Endothelial cell (in vitro differentiated cells): ENCODE results near the gene GUCY1A2. TPM values are rescaled to one million over a fixed set of nuclear protein-coding genes. Genes with fewer than 3 reads are reported as not detected.

Experiments used
- DNase-seq: peaks from one replicate; pipeline ENCODE4 v3.0.0; 2021; ENCODE audit warnings: low spot score
- H3K27ac Mint-ChIP-seq: one replicate; pipeline ENCODE4 v1.8.0; 2021; ENCODE audit warnings: mixed read lengths, inconsistent platforms; ENCODE audit not compliant: unreplicated experiment
- H3K27me3 Mint-ChIP-seq: one replicate; pipeline ENCODE4 v1.8.0; 2021; ENCODE audit warnings: mild to moderate bottlenecking, moderate library complexity, mixed read lengths, inconsistent platforms; ENCODE audit not compliant: unreplicated experiment
- H3K36me3 Mint-ChIP-seq: one replicate; pipeline ENCODE4 v1.8.0; 2021; ENCODE audit warnings: mild to moderate bottlenecking, low read depth, mixed read lengths, inconsistent platforms; ENCODE audit not compliant: unreplicated experiment
- H3K4me1 Mint-ChIP-seq: one replicate; pipeline ENCODE4 v1.8.0; 2021; ENCODE audit warnings: mild to moderate bottlenecking, mixed read lengths, inconsistent platforms; ENCODE audit not compliant: unreplicated experiment
- H3K4me3 Mint-ChIP-seq: one replicate; pipeline ENCODE4 v1.8.0; 2021; ENCODE audit warnings: mild to moderate bottlenecking, mixed read lengths, inconsistent platforms; ENCODE audit not compliant: unreplicated experiment
- H3K9me3 Mint-ChIP-seq: one replicate; pipeline ENCODE4 v1.8.0; 2021; ENCODE audit warnings: mixed read lengths, inconsistent platforms; ENCODE audit not compliant: unreplicated experiment
- total RNA-seq: library from RNA; stranded (reverse); fragmentation: NEBNext Ultra II Directional; extraction: Animal tissue kit (Norgen Biotek cat#: 25700); gene quantifications from one replicate; pipeline ENCODE4 v1.2.1, GENCODE V29; 2021; ENCODE audit not compliant: unreplicated experiment
- TF ChIP-seq, protein P1 (sequence below): fragments of 200-600 bp; sonication (generic); IDR thresholded peaks from one replicate; pipeline ENCODE4 v1.5.0; 2021; ENCODE audit warnings: antibody characterized with exemption; ENCODE audit not compliant: unreplicated experiment

The GUCY1A2 gene
- total RNA-seq, 1 donor from 2014 or later = 0.10 TPM

DNA sequence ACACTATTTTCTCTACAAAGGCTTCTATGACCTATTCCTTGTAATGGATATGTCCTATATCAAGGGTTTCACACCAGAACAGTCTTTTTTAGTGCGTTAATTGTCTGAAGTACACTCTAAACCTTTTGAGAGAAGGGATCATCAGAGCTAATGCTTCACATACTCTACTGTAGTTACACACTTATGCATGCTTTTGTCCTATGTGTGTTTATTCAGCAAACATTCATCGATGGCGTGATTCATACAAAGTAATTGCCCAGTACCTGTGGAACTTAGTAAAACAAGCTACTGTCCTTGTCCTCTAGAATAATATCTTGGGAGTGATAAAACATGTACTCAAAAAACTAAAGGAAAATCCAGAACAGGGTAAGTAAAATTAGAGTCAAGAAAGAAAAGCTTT lies 139.2 kb downstream of the GUCY1A2 start:
- TF ChIP-seq, protein P1, sequence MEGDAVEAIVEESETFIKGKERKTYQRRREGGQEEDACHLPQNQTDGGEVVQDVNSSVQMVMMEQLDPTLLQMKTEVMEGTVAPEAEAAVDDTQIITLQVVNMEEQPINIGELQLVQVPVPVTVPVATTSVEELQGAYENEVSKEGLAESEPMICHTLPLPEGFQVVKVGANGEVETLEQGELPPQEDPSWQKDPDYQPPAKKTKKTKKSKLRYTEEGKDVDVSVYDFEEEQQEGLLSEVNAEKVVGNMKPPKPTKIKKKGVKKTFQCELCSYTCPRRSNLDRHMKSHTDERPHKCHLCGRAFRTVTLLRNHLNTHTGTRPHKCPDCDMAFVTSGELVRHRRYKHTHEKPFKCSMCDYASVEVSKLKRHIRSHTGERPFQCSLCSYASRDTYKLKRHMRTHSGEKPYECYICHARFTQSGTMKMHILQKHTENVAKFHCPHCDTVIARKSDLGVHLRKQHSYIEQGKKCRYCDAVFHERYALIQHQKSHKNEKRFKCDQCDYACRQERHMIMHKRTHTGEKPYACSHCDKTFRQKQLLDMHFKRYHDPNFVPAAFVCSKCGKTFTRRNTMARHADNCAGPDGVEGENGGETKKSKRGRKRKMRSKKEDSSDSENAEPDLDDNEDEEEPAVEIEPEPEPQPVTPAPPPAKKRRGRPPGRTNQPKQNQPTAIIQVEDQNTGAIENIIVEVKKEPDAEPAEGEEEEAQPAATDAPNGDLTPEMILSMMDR = no peak
- no peak for DNase-seq
- H3K4me3 Mint-ChIP-seq = no peak overlapping the region
- H3K4me1 Mint-ChIP-seq = no peaks in the 10 kb centered on the region
- no peaks in the 10 kb centered on the region for H3K9me3 Mint-ChIP-seq
- no peak overlapping the region for H3K27ac Mint-ChIP-seq
- H3K36me3 Mint-ChIP-seq = no peaks in the 10 kb centered on the region
- no peaks in the 10 kb centered on the region for H3K27me3 Mint-ChIP-seq

DNA sequence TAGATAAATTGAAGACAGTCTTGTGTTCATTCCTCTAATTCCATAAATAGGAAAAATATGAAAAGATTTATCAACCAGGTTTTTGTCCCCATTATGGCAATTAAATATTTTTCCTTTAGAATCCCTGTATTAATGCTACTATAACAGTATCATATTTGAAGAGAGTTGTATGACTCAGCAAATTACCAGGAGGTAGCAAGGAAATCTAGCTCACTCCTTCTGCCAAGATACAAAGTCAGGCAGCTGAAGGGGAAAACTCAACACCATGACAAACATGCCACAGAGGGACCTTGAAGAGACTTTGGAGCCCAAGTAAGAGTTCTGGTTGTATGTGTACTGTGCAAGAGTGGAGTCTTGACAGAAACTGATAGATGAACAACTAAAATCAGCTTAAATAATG lies 143.3 kb downstream of the GUCY1A2 start:
- H3K4me3 Mint-ChIP-seq = no peak overlapping the region
- no peak for DNase-seq
- no peaks in the 10 kb centered on the region for H3K36me3 Mint-ChIP-seq
- no peaks in the 10 kb centered on the region for H3K9me3 Mint-ChIP-seq
- no peaks in the 10 kb centered on the region for H3K27me3 Mint-ChIP-seq
- H3K27ac Mint-ChIP-seq = no peak overlapping the region
- no peaks in the 10 kb centered on the region for H3K4me1 Mint-ChIP-seq
- TF ChIP-seq, protein P1 = no peak

DNA sequence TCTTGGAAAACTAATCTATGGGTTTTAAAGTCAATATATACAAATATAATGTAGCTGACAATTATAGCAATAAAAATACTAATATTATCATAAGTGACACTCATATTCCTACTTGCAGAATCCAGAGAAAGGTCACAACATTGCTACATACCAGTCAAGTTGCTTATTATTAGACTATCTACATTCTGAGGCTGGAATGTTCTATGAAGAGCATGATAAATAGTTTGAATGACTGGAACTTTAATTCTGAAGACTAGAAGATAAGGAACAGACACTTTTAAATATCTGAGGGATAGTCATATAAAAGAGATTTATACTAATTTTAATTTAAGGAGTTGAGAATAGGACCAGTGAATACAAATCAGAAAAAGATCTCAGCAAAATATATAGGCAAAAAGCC lies 146.0 kb downstream of the GUCY1A2 start:
- Mint-ChIP-seq H3K27me3 (peaks cover 1% of the 10 kb centered on the region), H3K36me3 (no peaks in the 10 kb centered on the region), H3K4me3 (no peak overlapping the region), H3K9me3 (no peaks in the 10 kb centered on the region), H3K4me1 (no peaks in the 10 kb centered on the region), H3K27ac (no peak overlapping the region)
- TF ChIP-seq, protein P1 = no peak
- DNase-seq = no peak

DNA sequence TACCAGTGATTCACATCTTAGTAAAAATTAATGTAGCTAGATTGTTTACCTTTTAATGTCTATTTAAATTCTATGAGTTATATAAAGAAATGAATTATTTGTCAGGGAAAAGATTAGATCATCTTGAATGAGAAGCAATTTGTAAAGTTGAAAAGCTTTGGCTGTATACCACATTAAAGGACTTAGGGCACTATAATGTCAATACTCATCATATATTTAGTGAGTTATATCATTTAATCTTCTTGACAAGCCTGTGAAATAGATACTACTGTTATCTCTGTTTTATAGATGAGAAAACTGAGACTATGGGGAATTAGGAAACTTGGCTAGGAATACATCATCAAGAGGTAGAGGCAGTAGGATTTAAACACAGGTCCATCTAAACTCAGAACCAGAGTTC lies 160.1 kb downstream of the GUCY1A2 start:
- Mint-ChIP-seq H3K27me3 (no peaks in the 10 kb centered on the region), H3K36me3 (no peaks in the 10 kb centered on the region), H3K4me1 (peaks cover 3% of the 10 kb centered on the region), H3K27ac (no peak overlapping the region), H3K4me3 (no peak overlapping the region), H3K9me3 (no peaks in the 10 kb centered on the region)
- no peak for DNase-seq
- TF ChIP-seq, protein P1 = no peak

DNA sequence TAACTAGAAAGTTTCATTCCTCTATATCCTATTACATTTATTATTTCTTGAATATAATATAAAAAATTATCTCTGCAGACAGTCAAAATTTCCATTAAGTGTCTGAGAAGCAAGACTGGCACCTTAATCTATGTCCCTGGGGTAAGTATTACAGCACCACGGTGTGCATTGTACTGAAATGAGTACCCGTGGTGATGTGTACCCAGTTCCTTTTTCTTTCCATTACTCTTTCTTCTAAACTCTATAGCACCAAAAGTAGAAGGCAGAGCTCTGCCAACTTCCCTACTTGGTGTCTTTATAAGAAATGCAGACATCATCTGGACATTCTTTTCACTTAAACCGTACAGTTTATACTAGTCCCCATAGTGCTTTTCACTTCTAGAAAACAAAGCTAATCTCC lies 161.7 kb downstream of the GUCY1A2 start:
- Mint-ChIP-seq H3K4me1 (peaks cover 3% of the 10 kb centered on the region), H3K9me3 (no peaks in the 10 kb centered on the region), H3K36me3 (no peaks in the 10 kb centered on the region), H3K4me3 (no peak overlapping the region), H3K27ac (no peak overlapping the region), H3K27me3 (no peaks in the 10 kb centered on the region)
- DNase-seq = no peak
- TF ChIP-seq, protein P1 = no peak
